Ramos (cell line): ENCODE results near the gene XCR1.
"Not testable (repeated sequence)": the region's sequence is repeated elsewhere in the genome, so short reads cannot be mapped to it uniquely, and the experiment has no call there.

Experiments used
- in situ Hi-C: fragments of 300-500 bp; cut with MboI; formaldehyde crosslinking; loops from one replicate; pipeline ENCODE4 v1.14.3; 2022; ENCODE audit warnings: low sequenced_read_pairs; ENCODE audit not compliant: unreplicated experiment

The XCR1 gene, protein sequence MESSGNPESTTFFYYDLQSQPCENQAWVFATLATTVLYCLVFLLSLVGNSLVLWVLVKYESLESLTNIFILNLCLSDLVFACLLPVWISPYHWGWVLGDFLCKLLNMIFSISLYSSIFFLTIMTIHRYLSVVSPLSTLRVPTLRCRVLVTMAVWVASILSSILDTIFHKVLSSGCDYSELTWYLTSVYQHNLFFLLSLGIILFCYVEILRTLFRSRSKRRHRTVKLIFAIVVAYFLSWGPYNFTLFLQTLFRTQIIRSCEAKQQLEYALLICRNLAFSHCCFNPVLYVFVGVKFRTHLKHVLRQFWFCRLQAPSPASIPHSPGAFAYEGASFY

DNA sequence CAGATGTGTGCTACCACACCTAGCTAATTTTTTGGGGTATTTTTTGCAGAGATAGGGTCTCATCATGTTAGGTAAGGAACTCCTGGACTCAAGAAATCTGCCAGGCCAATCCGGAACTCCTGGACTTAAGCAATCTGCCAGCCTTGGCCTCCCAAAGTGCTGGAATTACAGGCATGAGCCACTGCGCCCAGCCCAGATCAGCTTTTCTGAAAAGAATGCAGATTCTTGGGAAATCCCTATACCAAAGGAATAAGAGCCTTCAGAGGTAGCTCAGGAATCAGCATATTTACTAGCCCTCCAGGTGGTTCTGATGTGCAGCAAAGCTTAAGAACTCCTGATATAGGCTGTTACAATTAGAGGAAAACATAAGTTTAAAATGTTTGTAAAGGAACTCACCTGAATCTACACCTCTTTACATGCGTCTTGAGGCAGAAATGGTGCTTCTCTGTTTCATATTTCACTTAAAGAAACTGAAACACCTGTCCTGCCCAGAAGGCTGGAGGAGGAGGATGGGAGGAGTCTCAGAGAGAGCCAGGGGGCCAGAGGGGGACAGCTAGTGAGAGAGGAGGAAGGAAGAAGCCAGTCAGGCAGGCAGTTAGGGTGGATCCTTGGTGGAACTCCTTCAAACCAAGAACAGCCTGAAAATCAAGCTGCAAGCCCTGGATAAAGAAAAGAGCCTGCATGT lies at the start of gene XCR1:
XCR1 (minus strand) TSS at position 463 of the 685 bp plus-strand sequence. CDS start 5,536 bp downstream, outside the sequence.
- in situ Hi-C loops, result no loop called here

DNA sequence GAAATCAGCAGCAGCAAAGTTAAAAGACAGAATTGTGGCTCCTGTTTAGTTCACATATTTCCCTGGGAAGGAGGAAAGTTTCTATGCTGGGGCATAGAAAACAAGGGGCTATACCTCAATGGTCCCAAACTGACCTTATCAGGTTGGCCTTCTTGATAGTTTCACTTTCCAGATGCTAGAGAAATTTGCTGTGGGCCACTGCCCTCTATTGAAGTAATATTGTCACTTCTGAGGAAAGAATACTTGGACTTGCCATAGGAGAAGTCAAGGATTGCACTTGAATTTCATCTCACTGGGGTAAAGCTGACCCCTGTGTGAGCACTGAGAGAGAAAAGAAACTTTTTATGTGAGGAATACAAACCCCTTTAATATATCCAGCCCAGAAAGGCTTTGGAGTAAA lies 49.3 kb upstream of the XCR1 start:
- in situ Hi-C loops, result loop anchor here (5.0 kb wide), 1 partner anchor 134 kb away; the partner anchor contains the start of gene CXCR6

DNA sequence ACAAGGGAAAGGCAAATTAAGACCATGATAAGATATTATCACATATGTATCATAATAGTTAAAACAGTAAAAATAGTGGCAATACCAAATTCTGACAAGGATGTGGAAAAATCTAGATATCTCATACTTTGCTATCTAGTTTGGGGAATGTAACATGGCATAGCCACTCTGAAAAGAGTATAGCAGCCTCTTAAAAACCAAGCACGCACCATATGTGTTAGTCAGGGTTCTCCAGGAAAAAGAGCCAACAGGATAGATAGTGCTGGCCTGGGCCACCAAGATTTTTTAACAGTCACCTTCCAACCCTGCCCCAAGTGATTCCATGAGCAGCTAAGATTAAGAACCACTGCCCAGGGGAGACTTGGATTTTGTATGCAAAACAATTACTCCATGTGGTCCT lies 48.5 kb upstream of the XCR1 start:
- in situ Hi-C loops, result loop anchor here (5.0 kb wide), 1 partner anchor 134 kb away; the partner anchor contains the start of gene CXCR6

DNA sequence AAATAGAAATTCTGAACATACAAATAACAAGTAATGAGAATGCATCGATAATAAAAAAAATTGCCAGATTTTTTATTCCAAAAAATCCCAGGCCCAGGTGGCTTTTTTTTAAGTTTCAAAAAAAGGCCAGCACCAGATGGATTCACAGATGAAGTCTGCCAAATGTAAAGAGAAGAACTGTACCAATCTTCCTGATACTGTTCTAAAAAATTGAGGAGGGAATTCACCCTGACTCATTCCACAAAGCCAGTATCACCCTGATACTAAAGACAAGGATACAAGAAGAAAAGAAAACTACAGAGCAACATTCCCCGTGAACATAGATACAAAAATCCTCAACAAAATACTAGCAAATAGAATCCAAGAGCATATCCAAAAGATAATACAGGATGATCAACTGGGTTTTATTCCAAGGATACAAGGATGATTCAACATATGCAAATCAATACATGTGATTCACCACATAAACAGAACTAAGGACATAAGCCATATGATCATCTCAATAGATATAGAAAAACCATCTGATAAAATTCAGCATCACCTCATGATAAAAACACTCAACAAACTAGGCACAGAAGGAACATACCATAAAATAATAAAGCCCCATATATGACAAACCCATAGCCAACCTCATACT lies 44.1 kb upstream of the XCR1 start:
- in situ Hi-C loops, result no loop called here

DNA sequence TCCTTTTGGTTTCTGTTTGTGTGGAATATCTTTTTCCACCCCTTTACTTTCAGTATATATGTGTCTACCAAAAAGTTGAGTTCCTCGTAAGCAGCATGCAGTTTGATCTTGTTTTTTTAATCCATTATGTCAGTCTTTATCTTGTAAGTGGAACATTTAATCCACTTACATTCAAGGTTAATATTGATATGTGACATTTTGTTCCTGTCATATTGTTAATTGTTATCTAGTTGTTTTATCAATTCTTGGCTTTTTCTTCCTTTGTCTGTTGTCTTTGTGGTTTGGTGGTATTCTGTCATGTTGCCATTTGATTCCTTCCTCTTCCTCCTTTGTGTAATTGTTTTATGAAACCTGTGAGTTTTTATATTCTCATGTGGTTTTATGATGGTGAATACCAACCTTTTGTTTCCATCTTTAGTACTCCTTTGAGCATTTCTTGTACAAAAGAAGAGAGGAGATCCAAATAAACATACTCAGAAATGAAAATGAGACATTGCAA lies 43.4 kb upstream of the XCR1 start:
- in situ Hi-C loops, result no loop called here

DNA sequence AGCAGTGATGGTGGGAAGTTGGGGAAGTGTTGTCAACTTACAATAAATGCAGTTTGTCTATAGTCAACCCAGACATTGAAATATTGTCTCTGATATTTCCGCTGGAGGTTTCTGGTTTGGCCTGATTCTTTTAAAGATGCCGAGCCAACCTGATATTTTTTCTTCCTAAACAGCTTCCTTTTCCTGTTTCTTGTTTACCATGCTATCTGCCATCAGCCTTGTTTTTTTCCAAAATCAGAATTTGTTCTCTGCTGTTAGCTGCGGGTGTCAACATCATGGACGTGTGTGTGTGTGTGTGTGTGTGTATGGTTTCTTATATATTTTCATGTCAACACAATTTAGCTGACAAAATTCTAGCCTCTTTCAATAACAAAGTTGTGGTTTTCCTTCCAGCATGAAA lies 41.2 kb upstream of the XCR1 start:
- in situ Hi-C loops, result loop anchor here (10.0 kb wide), 1 partner anchor 314 kb away; no protein-coding TSS in a partner anchor

DNA sequence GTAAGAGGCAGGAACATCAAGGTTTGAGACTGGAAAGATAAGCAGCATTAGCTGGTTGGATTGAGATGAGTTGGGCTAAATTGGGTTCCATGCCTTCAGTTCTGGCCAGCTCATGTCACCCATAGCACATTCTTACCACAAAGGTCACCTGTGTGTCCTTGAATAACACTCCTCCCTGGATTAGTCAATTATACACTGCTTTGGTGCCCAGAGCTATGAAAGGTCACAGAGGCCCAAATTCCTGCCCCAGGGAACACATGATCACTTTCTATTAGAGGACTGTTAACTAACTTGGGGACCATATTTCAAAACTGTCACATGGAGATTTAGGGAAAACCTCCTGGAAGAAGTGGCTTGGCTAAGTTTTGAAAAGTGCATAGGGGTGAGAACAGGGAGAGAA lies 40.1 kb upstream of the XCR1 start:
- in situ Hi-C loops, result loop anchor here (10.0 kb wide), 1 partner anchor 313 kb away; no protein-coding TSS in a partner anchor

DNA sequence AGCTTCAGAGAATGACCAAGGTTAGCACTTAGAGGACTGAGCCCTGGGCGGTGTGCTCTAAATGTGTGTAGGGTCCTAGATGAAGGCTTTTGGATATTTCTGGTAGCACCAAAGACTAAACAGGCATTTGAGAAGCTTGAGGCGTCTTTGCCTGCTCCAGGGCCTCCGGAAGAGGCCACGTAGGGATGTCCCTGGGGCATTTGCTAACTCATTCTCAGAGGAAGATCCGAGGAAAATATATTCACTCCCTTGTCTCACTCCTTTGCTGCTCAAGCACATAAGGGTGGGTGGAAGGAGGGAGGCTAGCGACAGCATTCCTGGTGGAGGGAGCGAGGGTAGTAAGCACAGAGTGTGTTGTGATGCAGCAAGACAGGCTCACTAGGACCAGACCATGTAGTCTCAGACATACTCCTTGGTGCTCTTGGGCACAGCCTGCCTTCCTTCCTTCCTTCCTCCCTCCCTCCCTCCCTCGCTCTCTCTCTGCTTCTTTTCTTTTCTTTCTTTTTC lies 38.5 kb upstream of the XCR1 start:
- in situ Hi-C loops, result loop anchor here (10.0 kb wide), 1 partner anchor 311 kb away; no protein-coding TSS in a partner anchor

DNA sequence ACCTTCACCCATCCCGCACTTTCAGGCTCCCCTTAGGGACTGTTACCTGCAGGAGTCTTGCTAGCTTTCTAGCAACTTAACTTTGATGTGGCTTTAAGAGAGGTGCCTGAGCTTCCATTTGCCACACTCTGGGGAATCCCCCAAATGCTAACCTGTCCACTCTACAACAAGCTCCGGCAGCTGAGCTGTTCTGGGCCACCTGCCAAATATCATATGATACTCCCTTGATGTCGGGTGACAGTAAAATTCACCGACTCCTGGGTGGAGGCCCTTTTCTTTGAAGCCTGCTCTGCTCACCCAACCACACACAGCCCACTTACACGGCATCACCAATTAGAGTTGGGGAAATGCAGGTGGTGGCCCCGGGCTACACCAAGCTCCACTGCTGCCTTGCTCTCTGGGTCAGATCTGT lies 38.0 kb upstream of the XCR1 start:
- in situ Hi-C loops, result loop anchor here (10.0 kb wide), 1 partner anchor 310 kb away; no protein-coding TSS in a partner anchor

DNA sequence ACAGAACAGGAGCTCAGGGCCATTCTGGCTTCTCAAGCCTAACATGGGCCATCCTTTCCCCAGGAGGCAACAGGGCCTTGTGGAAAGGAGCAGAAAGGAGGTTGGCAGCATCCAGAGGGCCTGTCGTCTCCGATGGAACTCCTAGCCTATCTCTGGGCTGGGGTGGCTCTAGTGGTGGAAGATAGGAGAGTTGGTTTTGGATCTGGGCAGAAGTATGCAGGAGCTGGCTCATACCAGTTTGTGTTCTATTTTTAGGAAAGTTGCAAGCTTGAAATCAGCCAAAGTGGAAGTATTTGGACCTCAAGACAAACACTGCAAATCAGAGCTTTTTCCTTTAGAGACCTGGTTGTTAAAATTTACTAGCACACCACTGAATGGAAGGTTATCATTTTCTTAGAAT lies 35.4 kb upstream of the XCR1 start:
- in situ Hi-C loops, result loop anchor here (10.0 kb wide), 1 partner anchor 308 kb away; no protein-coding TSS in a partner anchor

DNA sequence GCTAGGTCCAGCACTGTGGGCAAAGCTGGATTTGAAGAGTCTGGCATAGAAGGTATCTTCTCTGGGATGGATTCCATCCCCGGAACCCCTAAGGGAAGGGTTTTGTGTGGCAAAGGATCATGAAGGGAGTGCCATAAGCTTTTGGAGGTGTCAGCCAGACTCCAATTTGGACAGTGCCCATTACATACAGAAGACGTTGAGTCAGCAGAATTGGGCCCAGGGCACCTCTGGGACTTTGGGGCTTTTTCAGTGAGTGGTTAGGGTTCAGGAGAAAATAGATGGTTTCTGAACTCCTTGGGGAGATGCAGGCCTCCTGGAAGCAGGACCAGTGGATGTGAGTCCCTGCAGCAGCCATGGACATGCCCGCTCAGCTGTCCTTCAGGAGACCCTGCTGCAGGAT lies 34.6 kb upstream of the XCR1 start:
- in situ Hi-C loops, result loop anchor here (10.0 kb wide), 1 partner anchor 307 kb away; no protein-coding TSS in a partner anchor

DNA sequence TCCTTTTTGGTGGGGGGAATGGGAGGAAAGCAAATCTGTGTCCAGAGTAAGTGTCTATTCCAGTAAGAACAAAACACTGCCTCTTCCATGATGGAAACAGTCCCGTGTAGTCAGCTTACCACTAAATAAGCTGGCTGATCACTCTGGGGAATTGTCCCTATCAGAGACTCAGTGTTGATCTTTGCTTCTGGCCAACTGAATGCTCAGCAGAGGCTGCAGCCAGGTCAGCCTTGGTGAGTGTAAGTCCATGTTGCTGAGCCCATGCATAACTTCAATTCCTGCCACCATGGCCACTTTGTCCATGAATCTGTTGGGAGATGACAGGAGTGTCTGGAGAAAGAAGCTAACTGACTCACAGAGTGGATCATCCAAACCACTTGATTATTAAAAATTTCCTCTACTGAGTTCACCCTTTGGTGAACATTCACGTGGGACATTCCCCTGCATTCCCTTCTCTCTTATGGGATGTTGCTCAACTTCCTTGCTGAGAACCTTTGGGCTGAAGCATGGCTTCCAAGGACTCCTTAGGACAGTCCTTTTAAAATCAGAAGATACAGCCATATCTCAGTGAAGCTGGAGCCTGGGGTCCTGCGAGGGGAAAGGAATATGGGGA lies 33.9 kb upstream of the XCR1 start:
- in situ Hi-C loops, result loop anchor here (10.0 kb wide), 1 partner anchor 306 kb away; no protein-coding TSS in a partner anchor

DNA sequence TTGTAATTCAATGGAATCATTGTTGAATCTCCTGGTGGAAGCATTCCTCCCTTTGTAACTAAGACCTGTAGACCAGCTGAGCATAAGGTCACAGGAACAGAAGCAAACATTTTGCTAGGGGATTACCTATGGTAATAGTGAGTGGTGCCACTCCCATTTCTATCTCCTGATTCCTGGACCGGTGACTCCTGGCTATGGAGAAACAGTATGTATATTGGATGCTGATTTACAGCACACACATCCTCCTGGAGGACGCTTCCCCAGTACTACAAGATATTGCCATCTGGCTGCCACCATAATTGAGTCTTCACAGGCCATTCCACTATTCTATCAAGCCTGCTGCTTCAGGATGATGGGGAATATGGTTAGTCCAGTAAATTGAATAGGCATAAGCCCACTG lies 33.3 kb upstream of the XCR1 start:
- in situ Hi-C loops, result loop anchor here (10.0 kb wide), 1 partner anchor 306 kb away; no protein-coding TSS in a partner anchor

DNA sequence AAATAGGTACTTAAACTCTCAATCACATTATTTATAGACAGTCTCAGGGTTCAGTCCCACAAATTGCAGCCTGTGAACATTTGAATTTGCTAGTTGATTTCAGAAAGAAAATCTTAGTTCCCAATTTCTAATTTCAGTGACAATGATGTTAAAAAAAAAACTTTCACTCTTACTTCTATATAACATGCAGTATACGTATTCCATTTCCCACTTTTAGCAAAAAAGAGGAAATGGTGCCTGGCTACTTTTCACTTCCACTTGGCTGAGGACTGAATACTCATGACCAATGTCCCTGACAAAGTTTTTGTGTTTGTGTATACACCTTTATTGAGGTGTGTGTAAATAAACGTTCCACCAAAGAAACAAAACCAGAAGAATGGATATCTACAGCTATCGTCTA lies 32.1 kb upstream of the XCR1 start:
- in situ Hi-C loops, result no loop called here

DNA sequence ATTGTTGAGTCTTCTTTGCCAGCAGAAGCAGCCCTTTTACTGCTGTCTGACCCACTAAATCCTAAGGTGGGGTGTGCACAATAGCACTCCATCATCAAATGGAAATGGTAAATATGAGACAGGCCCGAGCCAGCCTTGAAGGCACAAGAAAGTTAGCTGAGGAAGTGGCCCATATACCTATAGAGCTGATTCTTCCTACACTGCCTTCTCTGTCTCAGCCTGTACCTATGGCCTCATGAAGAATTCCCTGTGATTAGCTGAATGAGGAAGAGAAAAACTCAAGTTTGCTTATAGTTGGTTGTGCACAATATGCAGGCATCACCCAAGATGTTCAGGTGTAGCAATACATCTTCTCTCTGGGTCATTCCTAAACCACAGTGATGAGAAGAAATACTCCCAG lies 31.7 kb upstream of the XCR1 start:
- in situ Hi-C loops, result no loop called here

DNA sequence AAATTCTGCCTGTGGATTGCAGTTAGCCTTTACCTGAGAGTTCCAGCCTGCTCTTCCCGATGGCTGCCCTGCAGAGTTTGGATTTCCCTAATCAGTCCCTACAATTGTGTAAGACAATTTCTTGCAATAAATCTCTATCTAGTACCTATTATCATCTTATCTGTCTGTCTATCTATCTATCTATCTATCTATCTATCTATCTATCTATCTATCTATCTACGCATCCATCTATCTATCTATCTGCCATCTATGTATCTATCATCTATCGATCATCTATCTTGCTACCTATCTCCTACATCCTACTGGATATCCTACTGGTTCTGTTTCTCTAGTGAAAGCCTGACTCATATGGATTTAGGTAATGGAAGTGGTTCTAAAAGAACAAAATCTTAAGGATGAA lies 30.4 kb upstream of the XCR1 start:
- in situ Hi-C loops, result no loop called here

DNA sequence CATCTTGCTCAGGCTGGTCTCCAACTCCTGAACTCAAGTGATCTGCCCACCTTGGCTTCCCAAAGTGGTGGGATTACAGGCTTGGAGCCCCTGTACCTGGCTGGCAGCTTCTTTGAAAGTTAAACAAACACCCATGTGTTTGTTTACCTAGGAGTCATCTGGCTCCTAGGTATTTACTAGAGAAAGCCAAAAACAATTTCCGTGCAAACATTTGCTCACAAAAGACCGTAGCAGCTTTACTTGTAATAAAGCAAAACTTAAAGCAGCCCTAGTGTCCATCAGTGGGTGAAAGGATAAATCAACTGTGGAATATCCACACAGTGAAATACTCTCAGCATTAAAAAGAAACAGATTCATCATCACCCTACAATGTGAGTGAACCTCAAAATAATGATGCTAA lies 29.4 kb upstream of the XCR1 start:
- in situ Hi-C loops, result no loop called here

DNA sequence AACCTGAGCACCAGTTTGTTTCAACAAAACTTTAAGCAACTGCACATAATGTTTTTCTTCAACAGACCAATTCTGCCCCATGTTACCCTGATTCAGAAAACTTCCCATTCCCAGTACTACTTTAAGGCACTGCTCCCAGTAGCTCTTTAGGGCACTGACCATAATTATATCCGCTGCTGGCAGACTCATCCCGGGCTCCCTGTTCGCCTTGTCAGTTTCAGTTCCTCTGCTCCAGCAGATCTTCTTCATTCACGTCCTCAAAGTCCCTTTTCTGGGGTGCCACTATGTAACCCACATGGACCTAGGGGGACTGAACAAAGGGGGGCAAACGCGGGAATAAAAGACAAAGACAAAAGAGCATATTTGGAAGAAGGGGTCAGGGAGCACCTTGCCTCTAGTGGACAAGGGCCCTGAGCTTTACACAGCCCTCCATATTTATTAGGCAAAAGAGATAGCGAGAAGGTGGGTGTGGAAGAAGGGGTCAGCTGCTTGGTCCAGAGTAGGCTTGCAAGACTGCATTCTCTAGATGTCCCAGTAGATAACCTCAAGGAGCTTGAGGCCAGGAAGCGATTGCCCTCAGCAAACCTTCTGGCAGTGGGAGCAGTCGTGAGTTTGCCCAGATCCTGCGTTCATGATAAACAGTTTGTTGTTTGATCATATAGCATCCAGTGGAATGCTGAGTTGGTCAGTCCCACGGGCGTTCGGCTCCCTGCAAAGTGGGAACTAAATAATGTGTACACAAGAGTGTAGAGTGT lies 26.7 kb upstream of the XCR1 start:
- in situ Hi-C loops, result not testable (repeated sequence)

DNA sequence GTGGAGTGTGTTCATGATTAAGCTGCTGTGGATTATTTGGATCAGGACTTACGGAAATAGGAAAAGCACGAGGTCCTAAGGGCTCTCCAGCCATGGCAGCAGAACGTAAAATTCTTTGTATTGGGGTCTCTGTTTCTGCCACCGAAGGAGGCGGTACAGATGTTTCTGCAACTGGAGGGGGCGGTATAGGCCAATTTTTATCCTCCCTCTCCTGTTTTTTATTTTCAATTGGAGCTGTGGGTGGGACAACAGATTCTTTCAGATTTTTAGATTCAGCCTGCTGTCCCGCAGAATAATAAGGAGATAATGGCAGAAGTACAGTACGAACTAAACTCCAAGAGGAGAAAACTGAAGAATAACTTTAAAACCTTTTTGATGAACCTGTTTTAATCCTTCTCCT lies 26.0 kb upstream of the XCR1 start:
- in situ Hi-C loops, result not testable (repeated sequence)
